BLaER1 treated with 17β-estradiol and CSF1 and Interleukin-3, amounts not matched to agents 10 nM and 100 nM (cell line): ENCODE results near the gene SUGP2.
A peak's percentile ranks its signal among the peaks of the same experiment; 100 is the strongest.

ENCODE experiments used
- H3K27ac ChIP-seq, 11 experiments: shearing (Covaris generic); formaldehyde crosslinking; 2 replicates each; pipeline ENCODE4 v1.8.1; 2022
- H3K27me3 ChIP-seq, 11 experiments: shearing (Covaris generic); formaldehyde crosslinking; 2 replicates each; pipeline ENCODE4 v1.8.1; 2022
- H3K36me3 ChIP-seq, 11 experiments: shearing (Covaris generic); formaldehyde crosslinking; 2 replicates each; pipeline ENCODE4 v1.8.1; 2022
- H3K4me1 ChIP-seq, 10 experiments: shearing (Covaris generic); formaldehyde crosslinking; 2 replicates each; pipeline ENCODE4 v1.8.1; 2022
- H3K4me2 ChIP-seq, 11 experiments: shearing (Covaris generic); formaldehyde crosslinking; 2 replicates each; pipeline ENCODE4 v1.8.1; 2022
- H3K4me3 ChIP-seq, 10 experiments: shearing (Covaris generic); formaldehyde crosslinking; 2 replicates each; pipeline ENCODE4 v1.8.1; 2022
- H3K9ac ChIP-seq, 11 experiments: shearing (Covaris generic); formaldehyde crosslinking; 2 replicates each; pipeline ENCODE4 v1.8.1; 2022
- H3K9me3 ChIP-seq, 11 experiments: shearing (Covaris generic); formaldehyde crosslinking; replicated peaks in 1 of 11; 2 replicates each; pipeline ENCODE4 v1.8.1; 2022
- H4K20me1 ChIP-seq, 11 experiments: shearing (Covaris generic); formaldehyde crosslinking; 2 replicates each; pipeline ENCODE4 v1.8.1; 2022
- Cebpa-rat ChIP-seq, 11 experiments: shearing (Covaris generic); IDR thresholded peaks; 2 replicates each; pipeline ENCODE4 v1.8.1; 2022

The SUGP2 gene

DNA sequence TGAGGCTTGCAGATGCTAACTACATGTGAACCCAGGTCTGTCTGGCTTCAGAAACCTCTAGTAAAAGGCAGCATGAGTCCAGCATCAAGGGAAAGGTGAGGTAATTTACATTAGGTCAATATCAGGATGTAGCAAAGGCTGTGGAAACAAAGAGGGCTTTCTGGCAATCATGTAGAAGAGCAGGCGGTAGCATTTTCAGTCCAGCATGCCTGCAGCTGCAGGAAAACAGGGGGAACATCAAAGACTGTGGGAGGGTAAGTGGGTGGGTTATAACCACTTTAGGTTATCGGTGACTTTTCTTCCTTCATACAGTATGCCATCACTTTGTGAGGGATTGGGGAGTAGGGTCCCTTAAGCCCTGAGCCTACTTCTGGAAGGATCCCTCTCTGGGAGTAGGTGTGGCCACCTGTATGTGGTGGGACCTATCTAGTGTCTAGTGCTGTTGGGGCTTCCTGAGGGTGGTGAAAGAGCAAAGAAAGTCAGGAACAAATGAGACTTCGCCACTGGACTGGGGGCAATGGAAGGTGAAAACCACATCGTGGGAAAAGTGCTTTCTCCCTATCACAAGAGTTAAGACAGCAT is 10.8 kb downstream of the SUGP2 start:
- peaks cover 82 to 100% (median 93%) of the 10 kb centered on the region in 11 experiments for H3K36me3 ChIP-seq
- H3K9ac ChIP-seq: peak overlapping the region in 3 of 11 experiments; percentile 24 to 40 (median 39); a peak in 3 of 22 replicates

DNA sequence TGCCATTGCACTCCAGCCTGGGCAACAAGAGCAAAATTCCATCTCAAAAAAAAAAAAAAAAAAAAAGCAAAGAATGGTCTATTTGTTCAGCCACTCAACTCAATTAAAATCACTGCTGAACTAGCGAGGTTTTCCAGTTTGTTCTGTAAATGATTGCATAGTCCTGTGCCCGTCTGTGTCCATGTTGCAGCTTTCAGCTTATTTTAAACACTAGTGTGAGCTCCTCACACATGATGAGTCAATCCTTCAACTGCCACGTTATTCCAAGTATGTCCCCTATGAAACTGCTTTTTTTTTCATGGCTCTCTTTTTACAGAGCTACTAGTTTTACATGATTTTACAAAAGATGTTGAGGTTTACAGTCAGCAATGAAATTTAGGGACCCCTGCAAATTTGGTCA is 12.2 kb downstream of the SUGP2 start:
- H4K20me1 ChIP-seq: peaks cover 47 to 100% (median 97%) of the 10 kb centered on the region in 11 experiments
- no peak overlapping the region for H3K9ac ChIP-seq
- no peak overlapping the region for H3K4me2 ChIP-seq
- H3K4me3 ChIP-seq: no peak overlapping the region
- H3K27me3 ChIP-seq: no peaks in the 10 kb centered on the region
- H3K4me1 ChIP-seq: peaks cover 11 to 27% (median 14%) of the 10 kb centered on the region in 10 experiments; a peak in 19 of 20 replicates
- no peaks in the 10 kb centered on the region for H3K9me3 ChIP-seq
- H3K36me3 ChIP-seq: peaks cover 82 to 100% (median 93%) of the 10 kb centered on the region in 11 experiments
- no peak overlapping the region for H3K27ac ChIP-seq
- no peak for TF ChIP-seq Cebpa-rat (IDR thresholded peaks at IDR 0.05)

More for the DNA sequence above, 10.8 kb downstream of the SUGP2 start:
- Histone ChIP-seq H3K4me2 (peak overlapping the region in 6 of 11 experiments; percentile 1 to 41 (median 14); a peak in 5 of 22 replicates), H4K20me1 (peaks cover 58 to 100% (median 97%) of the 10 kb centered on the region in 11 experiments), H3K27me3 (no peaks in the 10 kb centered on the region), H3K4me3 (no peak overlapping the region), H3K9me3 (no peaks in the 10 kb centered on the region), H3K27ac (0 out of 22 replicates have a peak overlapping the region, but pooled peaks of 1 of the 11 experiments have one; percentile 2), H3K4me1 (peaks cover 11 to 27% (median 14%) of the 10 kb centered on the region in 10 experiments; a peak in 19 of 20 replicates)
- TF ChIP-seq Cebpa-rat (IDR thresholded peaks at IDR 0.05): no peak

DNA sequence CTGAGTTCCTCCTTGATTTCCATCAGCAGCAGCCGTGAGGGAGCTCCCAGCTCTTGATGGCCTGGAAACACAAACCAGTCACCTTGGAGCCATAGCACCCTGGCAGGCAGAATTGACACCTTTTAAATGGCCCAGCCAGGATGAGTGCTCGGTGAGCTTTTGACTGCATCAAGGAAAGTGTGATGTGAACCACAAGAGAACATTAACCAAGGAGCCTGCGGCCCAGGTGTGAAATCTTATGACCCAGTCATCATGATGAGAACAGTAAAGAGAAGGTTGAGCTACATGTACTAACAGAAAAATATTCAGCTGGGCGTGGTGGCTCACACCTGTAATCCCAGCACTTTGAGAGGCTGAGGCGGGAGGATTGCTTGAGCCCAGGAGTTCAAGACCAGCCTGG is 22.8 kb downstream of the SUGP2 start:
- H3K4me1 ChIP-seq: peaks cover 0 to 9% (median 0%) of the 10 kb centered on the region in 10 experiments; a peak in 5 of 20 replicates
- H3K9ac ChIP-seq: 0 out of 22 replicates have a peak overlapping the region, but pooled peaks of 1 of the 11 experiments have one; percentile 22
- peaks cover 98 to 100% (median 100%) of the 10 kb centered on the region in 11 experiments for H3K36me3 ChIP-seq
- no peaks in the 10 kb centered on the region for H3K27me3 ChIP-seq
- no peaks in the 10 kb centered on the region for H3K9me3 ChIP-seq
- H3K27ac ChIP-seq: no peak overlapping the region
- H3K4me2 ChIP-seq: no peak overlapping the region
- peaks cover 21 to 97% (median 81%) of the 10 kb centered on the region in 11 experiments; a peak in 20 of 22 replicates for H4K20me1 ChIP-seq
- H3K4me3 ChIP-seq: no peak overlapping the region
- no peak for TF ChIP-seq Cebpa-rat (IDR thresholded peaks at IDR 0.05)

DNA sequence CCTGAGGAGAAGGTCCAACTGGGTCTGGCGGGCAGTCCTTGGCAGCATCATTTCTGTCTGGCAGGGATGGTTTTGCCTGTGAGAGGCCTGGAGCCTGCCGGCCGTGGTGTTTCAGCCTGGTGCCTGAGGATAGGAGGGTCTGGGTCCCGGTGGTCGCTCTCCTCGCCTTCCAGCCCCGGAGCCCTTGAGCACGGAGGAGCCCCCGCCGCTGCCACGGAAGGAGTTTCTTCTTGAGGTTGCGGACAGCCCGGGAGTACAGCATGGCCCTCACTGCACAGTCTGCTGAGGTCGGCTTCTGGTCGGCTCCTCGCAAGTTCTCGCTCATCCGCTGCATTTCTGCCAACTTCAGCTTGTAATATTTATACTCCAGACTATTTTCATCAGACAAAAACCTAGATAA is 23.4 kb downstream of the SUGP2 start:
- no peak for TF ChIP-seq Cebpa-rat (IDR thresholded peaks at IDR 0.05)
- Histone ChIP-seq H3K27ac (no peak overlapping the region), H3K4me1 (peaks cover 0 to 9% (median 0%) of the 10 kb centered on the region in 10 experiments; a peak in 5 of 20 replicates), H3K4me2 (no peak overlapping the region), H3K27me3 (no peaks in the 10 kb centered on the region), H4K20me1 (peaks cover 15 to 96% (median 78%) of the 10 kb centered on the region in 11 experiments; a peak in 20 of 22 replicates), H3K9ac (no peak overlapping the region), H3K36me3 (peaks cover 99 to 100% (median 100%) of the 10 kb centered on the region in 11 experiments), H3K4me3 (no peak overlapping the region), H3K9me3 (no peaks in the 10 kb centered on the region)

DNA sequence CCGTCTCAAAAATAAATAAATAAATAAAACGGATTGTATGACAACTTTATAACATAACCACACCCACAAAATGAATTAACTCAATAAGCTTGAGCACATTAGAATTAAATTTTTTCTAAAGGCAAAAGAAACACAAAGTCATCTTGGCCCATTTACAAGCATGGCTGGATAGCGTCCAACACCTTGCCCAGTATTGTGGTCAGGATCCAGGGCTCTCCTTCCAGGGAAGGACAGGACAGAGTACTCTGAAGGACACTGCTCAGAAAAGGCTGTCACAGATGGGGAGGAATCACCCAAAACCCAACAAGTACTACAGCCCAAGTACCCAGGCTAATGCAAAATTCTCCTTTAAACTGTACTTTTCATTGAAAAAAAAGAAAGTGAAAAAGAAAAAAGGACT is 27.1 kb downstream of the SUGP2 start:
- no peak overlapping the region for H3K9ac ChIP-seq
- no peaks in the 10 kb centered on the region for H3K27me3 ChIP-seq
- peaks cover 97 to 100% (median 100%) of the 10 kb centered on the region in 11 experiments for H3K36me3 ChIP-seq
- H3K9me3 ChIP-seq: no peaks in the 10 kb centered on the region
- no peak overlapping the region for H3K4me3 ChIP-seq
- no peak for TF ChIP-seq Cebpa-rat (IDR thresholded peaks at IDR 0.05)
- peaks cover 20 to 99% (median 71%) of the 10 kb centered on the region in 11 experiments; a peak in 21 of 22 replicates for H4K20me1 ChIP-seq
- H3K27ac ChIP-seq: no peak overlapping the region
- peaks cover 0 to 10% (median 9%) of the 10 kb centered on the region in 10 experiments; a peak in 15 of 20 replicates for H3K4me1 ChIP-seq
- no peak overlapping the region for H3K4me2 ChIP-seq

DNA sequence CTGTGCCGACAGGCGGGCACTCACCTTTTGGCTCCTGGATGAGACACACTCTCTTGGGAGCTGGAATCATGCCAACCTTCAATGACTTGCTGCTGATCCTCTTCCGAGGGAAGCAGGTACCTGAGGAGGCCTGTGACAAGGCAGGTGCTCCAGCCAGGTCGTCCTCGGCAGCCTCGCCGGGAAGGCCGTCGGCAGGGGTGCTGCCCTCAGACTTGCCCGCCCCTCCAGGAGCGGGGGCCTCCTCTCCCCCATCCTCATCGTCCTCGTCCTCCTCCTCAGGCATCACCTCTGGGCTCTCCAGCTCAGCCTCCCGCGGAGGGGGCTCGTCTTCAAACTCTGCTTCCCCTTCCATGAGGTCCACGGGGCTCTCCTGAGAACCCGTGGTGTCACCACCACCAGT is 29.2 kb downstream of the SUGP2 start:
- Histone ChIP-seq H3K4me3 (no peak overlapping the region), H3K9ac (no peak overlapping the region), H3K27me3 (no peaks in the 10 kb centered on the region), H3K4me1 (peaks cover 17 to 31% (median 29%) of the 10 kb centered on the region in 10 experiments), H3K36me3 (peaks cover 78 to 100% (median 88%) of the 10 kb centered on the region in 11 experiments), H3K9me3 (no peaks in the 10 kb centered on the region), H3K27ac (no peak overlapping the region), H3K4me2 (no peak overlapping the region), H4K20me1 (peaks cover 31 to 99% (median 73%) of the 10 kb centered on the region in 11 experiments)
- no peak for TF ChIP-seq Cebpa-rat (IDR thresholded peaks at IDR 0.05)

DNA sequence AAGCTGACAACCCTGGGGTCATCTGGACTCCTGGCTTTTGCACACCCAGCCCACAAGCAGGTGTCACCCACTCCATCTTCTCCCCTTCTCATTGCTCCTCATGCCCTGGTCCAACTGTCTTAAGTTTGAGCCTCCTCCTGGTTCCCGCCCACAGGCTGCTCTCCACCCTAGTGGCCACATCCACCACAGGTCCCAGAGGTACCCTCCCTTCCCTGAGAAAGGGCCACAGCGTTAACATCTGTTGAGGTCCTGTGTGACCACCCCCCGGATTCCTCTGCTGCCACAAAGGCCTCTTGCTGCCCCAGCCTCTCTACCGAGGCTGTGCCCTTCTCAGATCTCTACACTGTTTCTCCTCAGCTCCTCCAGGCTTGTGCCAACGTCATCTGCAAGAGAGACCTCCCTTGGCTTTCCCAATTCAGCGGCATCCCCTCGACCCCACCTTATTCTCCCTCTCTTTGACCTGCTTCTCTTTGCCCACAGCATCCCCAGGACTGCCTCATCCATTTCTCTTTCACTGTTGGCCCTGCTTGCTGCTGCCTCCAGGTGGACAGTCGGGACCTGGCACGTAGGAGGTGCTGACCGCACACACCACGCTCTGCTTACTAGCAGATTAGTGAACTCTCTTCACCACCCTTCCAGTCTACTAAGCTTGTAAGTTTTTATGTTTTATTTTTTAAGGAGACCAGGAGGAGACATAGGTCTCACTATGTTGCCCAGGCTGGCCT is 33.3 kb downstream of the SUGP2 start:
- Histone ChIP-seq H3K9ac (peak overlapping the region in 9 of 11 experiments; percentile 10 to 54 (median 24); a peak in 12 of 22 replicates), H4K20me1 (peaks cover 39 to 100% (median 91%) of the 10 kb centered on the region in 11 experiments), H3K27me3 (no peaks in the 10 kb centered on the region), H3K4me1 (peaks cover 32 to 50% (median 43%) of the 10 kb centered on the region in 10 experiments), H3K27ac (peak overlapping the region in 4 of 11 experiments; percentile 15 to 56 (median 38); a peak in 4 of 22 replicates), H3K4me3 (no peak overlapping the region), H3K4me2 (peak overlapping the region; percentile 42 to 91 (median 77)), H3K36me3 (peaks cover 70 to 100% (median 85%) of the 10 kb centered on the region in 11 experiments), H3K9me3 (no peaks in the 10 kb centered on the region)
- no peak for TF ChIP-seq Cebpa-rat (IDR thresholded peaks at IDR 0.05)

DNA sequence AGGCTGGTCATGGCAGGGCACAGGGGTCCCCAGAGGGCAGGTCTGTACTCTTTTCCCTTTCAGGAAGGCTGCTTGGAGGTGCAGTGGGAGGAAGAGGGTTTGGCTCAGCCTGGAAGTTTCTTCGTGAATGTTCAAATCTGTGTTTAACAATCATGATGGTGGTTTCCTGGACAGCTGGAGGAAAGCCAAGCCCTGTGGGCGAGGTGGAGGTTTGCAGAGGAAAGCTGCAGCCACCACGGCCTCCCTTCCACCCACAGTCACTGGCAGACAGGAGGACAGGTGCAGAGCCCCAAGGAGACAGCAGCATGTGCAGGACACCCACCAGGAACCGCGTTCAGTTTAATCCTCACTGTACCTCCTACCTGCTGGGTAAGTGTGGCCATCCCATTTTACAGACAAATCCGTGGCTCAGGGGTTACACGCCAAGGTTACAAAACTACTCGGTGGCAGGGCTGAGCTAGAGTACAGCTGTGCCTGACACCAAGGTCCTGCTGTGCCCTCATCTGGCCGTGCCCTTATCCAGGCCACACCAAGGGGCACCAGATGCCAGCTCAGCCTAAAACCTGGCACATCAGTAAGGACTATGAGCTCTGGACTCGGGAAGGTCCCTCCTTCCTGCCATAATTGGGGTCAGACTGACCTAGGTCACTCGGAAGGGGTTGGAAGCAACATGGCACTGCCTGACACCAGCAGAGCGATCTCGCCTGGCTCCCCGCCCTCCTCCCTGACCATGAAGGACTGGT is 34.1 kb downstream of the SUGP2 start:
- no peaks in the 10 kb centered on the region for H3K9me3 ChIP-seq
- H4K20me1 ChIP-seq: peaks cover 34 to 95% (median 83%) of the 10 kb centered on the region in 11 experiments
- no peak for TF ChIP-seq Cebpa-rat (IDR thresholded peaks at IDR 0.05)
- H3K27ac ChIP-seq: peak overlapping the region in 5 of 11 experiments; percentile 15 to 56 (median 21); a peak in 6 of 22 replicates
- H3K27me3 ChIP-seq: no peaks in the 10 kb centered on the region
- peak overlapping the region; percentile 42 to 91 (median 77) for H3K4me2 ChIP-seq
- H3K9ac ChIP-seq: peak overlapping the region in 9 of 11 experiments; percentile 10 to 54 (median 24); a peak in 14 of 22 replicates
- H3K4me1 ChIP-seq: peaks cover 32 to 50% (median 43%) of the 10 kb centered on the region in 10 experiments
- H3K4me3 ChIP-seq: no peak overlapping the region
- H3K36me3 ChIP-seq: peaks cover 70 to 100% (median 85%) of the 10 kb centered on the region in 11 experiments
